Peyer's patch (tissue), 4 donors: ENCODE results near the gene ZNF521.

Source experiments
- POLR2A ChIP-seq, 2 donors: fragments of 450-650 bp; IDR thresholded peaks; one replicate each; pipeline ENCODE4 v1.5.1; 2017; ENCODE audit warnings: antibody characterized with exemption in 2 of 2, mild to moderate bottlenecking in 2 of 2, moderate library complexity in 2 of 2
- TF ChIP-seq, protein P1 (sequence below), 6 experiments: fragments of 450-650 bp in 4 of 6; fragments of 200-600 bp in 2 of 6; sonication (generic) in 1 of 6; IDR thresholded peaks; one replicate each; pipeline ENCODE4 v1.5.1; 2017 to 2019; ENCODE audit warnings: antibody characterized with exemption in 6 of 6, mild to moderate bottlenecking in 3 of 6, moderate library complexity in 1 of 6

- TF ChIP-seq, protein P1, sequence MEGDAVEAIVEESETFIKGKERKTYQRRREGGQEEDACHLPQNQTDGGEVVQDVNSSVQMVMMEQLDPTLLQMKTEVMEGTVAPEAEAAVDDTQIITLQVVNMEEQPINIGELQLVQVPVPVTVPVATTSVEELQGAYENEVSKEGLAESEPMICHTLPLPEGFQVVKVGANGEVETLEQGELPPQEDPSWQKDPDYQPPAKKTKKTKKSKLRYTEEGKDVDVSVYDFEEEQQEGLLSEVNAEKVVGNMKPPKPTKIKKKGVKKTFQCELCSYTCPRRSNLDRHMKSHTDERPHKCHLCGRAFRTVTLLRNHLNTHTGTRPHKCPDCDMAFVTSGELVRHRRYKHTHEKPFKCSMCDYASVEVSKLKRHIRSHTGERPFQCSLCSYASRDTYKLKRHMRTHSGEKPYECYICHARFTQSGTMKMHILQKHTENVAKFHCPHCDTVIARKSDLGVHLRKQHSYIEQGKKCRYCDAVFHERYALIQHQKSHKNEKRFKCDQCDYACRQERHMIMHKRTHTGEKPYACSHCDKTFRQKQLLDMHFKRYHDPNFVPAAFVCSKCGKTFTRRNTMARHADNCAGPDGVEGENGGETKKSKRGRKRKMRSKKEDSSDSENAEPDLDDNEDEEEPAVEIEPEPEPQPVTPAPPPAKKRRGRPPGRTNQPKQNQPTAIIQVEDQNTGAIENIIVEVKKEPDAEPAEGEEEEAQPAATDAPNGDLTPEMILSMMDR (IDR thresholded peaks at IDR 0.05), result no peak
- TF ChIP-seq POLR2A (IDR thresholded peaks at IDR 0.05), result no peak
Measured at GRCh38 chr18:25189391-25190185, 162.4 kb downstream of the ZNF521 start.
